Epithelial cell of proximal tubule (primary cell): Measurements from ENCODE around the gene TMEM18. TPM values are rescaled to one million over a fixed set of nuclear protein-coding genes. Genes with fewer than 3 reads are reported as not detected.

Source experiments
- DNase-seq: peaks from one replicate; pipeline ENCODE4 v3.0.0-alpha.2; 2011; ENCODE audit warnings: low read depth
- H3K4me3 ChIP-seq: 2 replicates; pipeline ENCODE4 v1.5.1; 2011; ENCODE audit warnings: low read depth, mild to moderate bottlenecking, low read length
- total RNA-seq: library from RNA; depleted of rRNA; stranded (reverse); fragments of >200 nt; gene quantifications from 2 replicates; pipeline ENCODE4 v1.2.3, GENCODE V29; 2015
- TF ChIP-seq, protein P1 (sequence below): conservative IDR thresholded peaks from 2 replicates; pipeline ENCODE4 v1.5.1; 2012; ENCODE audit warnings: low read depth, mild to moderate bottlenecking, low read length

The TMEM18 gene
- total RNA-seq, 1 donor from 2014 or later, result 39.4 TPM

- DNase-seq, result no peak
- no peak overlapping the region for H3K4me3 ChIP-seq
- TF ChIP-seq, protein P1, sequence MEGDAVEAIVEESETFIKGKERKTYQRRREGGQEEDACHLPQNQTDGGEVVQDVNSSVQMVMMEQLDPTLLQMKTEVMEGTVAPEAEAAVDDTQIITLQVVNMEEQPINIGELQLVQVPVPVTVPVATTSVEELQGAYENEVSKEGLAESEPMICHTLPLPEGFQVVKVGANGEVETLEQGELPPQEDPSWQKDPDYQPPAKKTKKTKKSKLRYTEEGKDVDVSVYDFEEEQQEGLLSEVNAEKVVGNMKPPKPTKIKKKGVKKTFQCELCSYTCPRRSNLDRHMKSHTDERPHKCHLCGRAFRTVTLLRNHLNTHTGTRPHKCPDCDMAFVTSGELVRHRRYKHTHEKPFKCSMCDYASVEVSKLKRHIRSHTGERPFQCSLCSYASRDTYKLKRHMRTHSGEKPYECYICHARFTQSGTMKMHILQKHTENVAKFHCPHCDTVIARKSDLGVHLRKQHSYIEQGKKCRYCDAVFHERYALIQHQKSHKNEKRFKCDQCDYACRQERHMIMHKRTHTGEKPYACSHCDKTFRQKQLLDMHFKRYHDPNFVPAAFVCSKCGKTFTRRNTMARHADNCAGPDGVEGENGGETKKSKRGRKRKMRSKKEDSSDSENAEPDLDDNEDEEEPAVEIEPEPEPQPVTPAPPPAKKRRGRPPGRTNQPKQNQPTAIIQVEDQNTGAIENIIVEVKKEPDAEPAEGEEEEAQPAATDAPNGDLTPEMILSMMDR, result no peak
Observed at GRCh38 chr2:693606-694005, 16.4 kb upstream of the TMEM18 start.

- TF ChIP-seq, protein P1, result no peak
- DNase-seq, result no peak
- H3K4me3 ChIP-seq, result no peak overlapping the region
Observed at GRCh38 chr2:692767-693166, 15.6 kb upstream of the TMEM18 start.

DNA sequence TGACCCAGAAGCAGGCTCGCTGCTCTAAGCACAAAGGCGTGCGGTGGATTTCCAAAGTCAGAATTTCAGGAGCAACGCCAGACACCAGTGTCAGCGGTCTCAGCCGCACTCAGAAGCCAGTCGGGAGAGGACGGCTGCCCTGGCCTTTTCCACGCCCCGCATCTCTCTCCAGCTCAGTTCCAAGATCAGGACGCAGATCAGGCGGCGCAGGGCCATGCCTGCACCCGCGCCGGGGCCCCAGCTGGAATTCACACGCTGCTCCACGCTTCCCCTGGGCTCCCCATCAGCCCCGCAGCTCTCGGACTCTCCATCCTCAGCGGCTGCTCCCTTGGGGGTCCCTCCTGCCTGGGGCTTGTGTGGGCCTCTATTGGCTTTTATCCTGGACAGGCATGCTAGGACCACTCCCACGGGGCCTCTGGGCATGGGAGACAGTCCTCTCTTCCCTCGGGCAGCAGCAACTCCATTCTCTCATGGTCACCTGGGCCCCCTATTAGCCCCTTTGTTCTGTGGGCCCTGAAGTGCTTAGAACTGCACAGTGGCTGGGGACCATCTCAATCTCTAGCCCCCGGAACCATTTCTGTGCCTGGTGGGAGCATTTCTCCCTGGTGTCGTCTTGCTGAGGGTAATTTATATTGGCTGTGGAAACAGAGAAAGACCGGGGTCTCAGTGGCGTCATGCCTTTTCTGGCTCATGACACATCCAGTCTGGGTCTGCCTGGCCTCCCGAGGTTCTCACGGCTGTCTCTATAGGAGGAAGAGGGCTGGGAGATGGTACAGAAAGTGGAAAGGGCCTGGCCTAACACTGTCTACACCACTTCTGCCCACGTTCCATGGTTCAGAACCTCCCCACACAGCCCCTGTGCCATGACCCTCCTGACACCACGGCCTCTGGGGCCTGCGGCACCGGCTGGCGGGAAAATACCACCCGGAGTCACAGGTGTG, 14.9 kb upstream of the TMEM18 start:
- TF ChIP-seq, protein P1, result no peak
- no peak overlapping the region for H3K4me3 ChIP-seq
- DNase-seq, result no peak

DNA sequence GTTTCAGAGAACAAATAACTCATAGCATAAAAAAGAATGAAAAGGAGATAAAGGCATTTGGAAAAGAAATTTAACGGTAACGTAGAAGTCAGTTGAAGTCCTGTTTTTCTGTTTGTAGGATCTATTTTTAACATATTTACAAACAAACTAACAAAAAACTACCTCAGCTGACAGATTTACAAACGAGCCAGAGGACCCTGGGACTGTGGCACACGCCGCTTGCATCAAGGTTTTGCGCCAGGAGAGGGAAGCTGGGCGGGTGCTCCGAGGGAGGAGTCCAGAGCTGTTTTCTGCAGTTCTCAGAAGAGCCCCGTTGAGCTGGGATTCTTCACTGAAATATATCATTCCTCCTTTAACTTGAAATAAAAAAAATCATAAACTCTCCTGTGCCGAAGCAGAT, 13.6 kb upstream of the TMEM18 start:
- TF ChIP-seq, protein P1, result no peak
- no peak for DNase-seq
- H3K4me3 ChIP-seq, result no peak overlapping the region

DNA sequence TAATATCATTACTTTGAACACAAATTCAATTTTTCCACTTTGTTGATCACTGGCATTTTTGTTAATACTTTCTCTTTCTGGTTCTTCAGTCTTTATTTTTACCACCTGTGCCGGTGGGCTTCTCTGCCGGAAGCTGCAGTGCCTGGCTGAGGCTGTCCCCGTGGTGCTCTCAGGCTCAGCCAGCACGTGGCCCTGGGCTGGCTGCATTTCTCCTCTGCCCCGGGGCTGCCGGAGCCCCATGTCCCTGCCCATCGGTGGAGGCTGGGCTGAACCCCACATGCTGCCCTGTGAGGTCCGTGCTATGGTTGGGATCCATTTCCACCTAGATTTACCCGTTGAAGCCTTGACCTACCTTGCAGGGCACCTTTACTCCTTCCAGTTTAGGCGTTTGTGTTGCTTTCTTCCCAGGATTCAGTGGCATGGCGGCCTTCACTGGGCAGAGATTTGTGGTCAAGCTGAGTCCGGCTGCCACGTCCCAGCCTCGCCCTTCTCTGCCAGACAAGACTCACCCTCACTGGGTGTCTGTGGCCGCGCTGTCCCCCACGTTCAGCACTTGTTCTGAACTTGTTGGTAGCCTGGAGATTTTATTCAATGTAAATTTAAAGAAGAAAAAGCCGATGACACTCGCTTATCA, 12.8 kb upstream of the TMEM18 start:
- no peak overlapping the region for H3K4me3 ChIP-seq
- TF ChIP-seq, protein P1, result no peak
- DNase-seq, result no peak

DNA sequence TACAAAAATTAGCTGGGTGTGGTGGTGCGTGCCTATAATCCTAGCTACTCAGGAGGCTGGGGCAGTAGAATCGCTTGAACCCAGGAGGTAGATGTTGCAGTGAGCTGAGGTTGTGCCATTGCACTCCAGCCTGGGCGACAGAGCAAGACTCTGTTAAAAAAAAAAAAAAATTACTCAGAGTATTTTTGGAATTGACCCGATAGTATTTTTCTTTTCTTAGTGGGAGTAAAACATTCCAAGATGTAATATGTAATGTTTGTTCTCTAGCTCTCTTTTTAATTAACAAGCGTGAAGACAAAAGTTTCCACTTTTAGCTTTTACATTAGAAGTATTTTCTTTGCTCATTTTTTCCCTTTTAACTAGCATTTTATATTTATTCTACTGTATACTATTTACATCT, 12.0 kb upstream of the TMEM18 start:
- no peak for DNase-seq
- no peak overlapping the region for H3K4me3 ChIP-seq
- TF ChIP-seq, protein P1, result no peak
